D341Med (cell line): Measurements from ENCODE around the gene TGM6.

Experiments used
- DNase-seq: peaks from one replicate; pipeline ENCODE4 v3.0.0; 2012; ENCODE audit warnings: low spot score

TGM6 gene

GRCh38 chr20:2455771-2456497 is 75.2 kb downstream of the TGM6 start:
- no peak for DNase-seq

- no peak for DNase-seq
Measured at GRCh38 chr20:2458919-2459499, 78.3 kb downstream of the TGM6 start.

GRCh38 chr20:2459981-2460751 is 79.5 kb downstream of the TGM6 start:
- DNase-seq: no peak

GRCh38 chr20:2460752-2461424 is 80.2 kb downstream of the TGM6 start:
- no peak for DNase-seq

- no peak for DNase-seq
Measured at GRCh38 chr20:2462484-2462883, 81.8 kb downstream of the TGM6 start.

- DNase-seq: no peak
Measured at GRCh38 chr20:2463616-2464365, 83.1 kb downstream of the TGM6 start.

GRCh38 chr20:2465100-2465499 is 84.4 kb downstream of the TGM6 start:
- DNase-seq: no peak

- no peak for DNase-seq
Measured at GRCh38 chr20:2467412-2467811, 86.7 kb downstream of the TGM6 start.

- no peak for DNase-seq
Measured at GRCh38 chr20:2468581-2469407, 88.1 kb downstream of the TGM6 start.

- peak; percentile 68 for DNase-seq
Measured at GRCh38 chr20:2469991-2470422, 89.3 kb downstream of the TGM6 start.

GRCh38 chr20:2470423-2471193 is 89.9 kb downstream of the TGM6 start, which contains the start of gene SNRPB:
SNRPB (minus strand) TSS chr20:2470789; CDS start chr20:2470690, 99 bp downstream.
- peak; percentile 94 for DNase-seq

GRCh38 chr20:2473516-2473915 is 92.8 kb downstream of the TGM6 start:
- no peak for DNase-seq

- DNase-seq: no peak
Measured at GRCh38 chr20:2475850-2476741, 95.4 kb downstream of the TGM6 start.

GRCh38 chr20:2476742-2477615 is 96.3 kb downstream of the TGM6 start:
- no peak for DNase-seq

GRCh38 chr20:2480381-2480780 is 99.7 kb downstream of the TGM6 start:
- DNase-seq: no peak
